Activated B cell treated with CpG ODN at 0.5 μM for 24 hours (primary cell): ENCODE data around the gene SLC1A5. TPM values are rescaled to one million over a fixed set of nuclear protein-coding genes. Genes with fewer than 3 reads are reported as not detected.

Experiments
- ATAC-seq: fragments of 200-7000 bp; cut with Tn5 transposase; one replicate; pipeline ENCODE4 v1.10.0; 2021; ENCODE audit warnings: low read depth, mild to moderate bottlenecking, moderate library complexity
- CTCF ChIA-PET: fragments of 350-600 bp; sonication (Branson Sonifier 250); formaldehyde crosslinking; loops from one replicate; lab custom pipeline; 2021; ENCODE audit warnings: antibody characterized with exemption; lab: Charles Lee
- POLR2A ChIA-PET: fragments of 350-600 bp; sonication (Branson Sonifier 250); formaldehyde crosslinking; loops from one replicate; lab custom pipeline; 2021; ENCODE audit warnings: antibody characterized with exemption; lab: Charles Lee
- DNase-seq: peaks from one replicate; pipeline ENCODE4 v3.0.0; 2022
- H3K27ac Mint-ChIP-seq: one replicate; pipeline ENCODE4 v1.8.0; 2020; ENCODE audit warnings: mixed read lengths
- H3K27me3 Mint-ChIP-seq: one replicate; pipeline ENCODE4 v1.8.0; 2021; ENCODE audit warnings: mixed read lengths
- H3K36me3 Mint-ChIP-seq: one replicate; pipeline ENCODE4 v1.8.0; 2021; ENCODE audit warnings: low read depth, mixed read lengths
- H3K4me1 Mint-ChIP-seq: one replicate; pipeline ENCODE4 v1.8.0; 2021; ENCODE audit warnings: mixed read lengths
- H3K4me3 Mint-ChIP-seq: one replicate; pipeline ENCODE4 v1.8.0; 2020; ENCODE audit warnings: mild to moderate bottlenecking, mixed read lengths
- H3K9me3 Mint-ChIP-seq: one replicate; pipeline ENCODE4 v1.8.0; 2020; ENCODE audit warnings: mixed read lengths
- intact Hi-C: fragments of 100-400 bp; cut with micrococcal nuclease; formaldehyde crosslinking; loops from one replicate; pipeline ENCODE4 v1.15.1; 2024
- total RNA-seq: library from RNA; stranded (reverse); gene quantifications from 2 replicates; pipeline ENCODE4 v1.2.3, GENCODE V29; 2022
- TF ChIP-seq, protein P1 (sequence below): fragments of 200-600 bp; IDR thresholded peaks from one replicate; pipeline ENCODE4 v1.8.0; 2022; ENCODE audit warnings: antibody characterized with exemption, mild to moderate bottlenecking

SLC1A5 gene
- total RNA-seq, 1 donor from 2014 or later: 77.9 TPM

DNA sequence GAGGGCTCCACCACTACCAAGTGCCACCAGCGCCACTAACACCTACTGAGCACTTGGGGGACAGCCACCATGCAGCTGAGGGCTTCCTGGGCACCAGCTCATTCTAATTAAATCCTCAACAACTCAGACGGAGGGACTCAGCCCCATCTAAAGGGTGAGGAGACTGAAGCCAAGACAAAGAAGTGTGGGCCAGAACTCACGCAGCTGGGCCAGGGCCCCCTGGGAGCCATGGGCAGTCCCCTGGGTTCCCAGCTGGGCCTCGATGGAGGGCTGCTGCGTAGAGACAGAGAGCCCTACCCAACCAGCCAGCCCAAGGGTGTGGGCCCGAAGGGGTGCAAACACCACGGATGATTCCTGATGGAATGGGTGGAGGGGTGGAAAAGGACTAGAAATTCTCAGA is 58.7 kb downstream of the SLC1A5 start:
- ATAC-seq: no peak
- H3K27ac Mint-ChIP-seq: no peak overlapping the region
- peaks cover 90% of the 10 kb centered on the region for H3K36me3 Mint-ChIP-seq

DNA sequence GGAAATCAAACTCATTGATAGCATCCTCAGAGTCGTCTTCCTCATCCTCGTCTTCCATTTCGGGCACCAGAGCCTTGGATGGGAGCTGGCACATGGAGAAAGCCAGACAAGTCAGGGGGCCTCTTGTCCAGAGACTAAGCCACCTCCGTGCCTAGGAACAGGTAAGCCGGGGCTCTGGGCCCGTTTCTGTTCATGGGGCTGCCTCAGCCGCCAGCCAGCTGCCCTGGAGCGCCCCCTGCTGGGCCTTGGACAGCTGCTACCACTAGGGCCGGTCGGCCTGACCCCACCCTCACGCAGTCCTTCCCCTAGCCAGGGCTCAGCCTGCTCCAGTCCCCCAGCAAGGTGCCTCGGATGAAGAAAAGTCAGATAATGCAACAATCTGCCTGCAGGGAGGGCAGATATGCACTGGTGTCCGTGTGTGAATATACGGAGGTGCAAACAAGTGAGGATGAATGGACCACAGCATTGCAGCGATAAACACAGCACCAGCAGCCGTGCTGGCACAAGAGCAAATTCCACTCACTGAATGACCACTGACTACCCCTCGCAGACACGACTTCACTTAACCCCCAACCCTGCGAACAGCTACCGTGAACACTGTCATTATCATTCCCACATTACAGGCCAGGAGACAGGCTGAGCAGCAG is 59.6 kb downstream of the SLC1A5 start:
- POLR2A ChIA-PET: interaction anchor here (0.6 to 3.8 kb wide), 8 partner anchors 10 to 67 kb away, joined by 3 to 27 read pairs (median 6); partner anchors contain the start of gene DACT3
- DNase-seq (peak; percentile 82), ATAC-seq (peak; percentile 97)
- TF ChIP-seq, protein P1, sequence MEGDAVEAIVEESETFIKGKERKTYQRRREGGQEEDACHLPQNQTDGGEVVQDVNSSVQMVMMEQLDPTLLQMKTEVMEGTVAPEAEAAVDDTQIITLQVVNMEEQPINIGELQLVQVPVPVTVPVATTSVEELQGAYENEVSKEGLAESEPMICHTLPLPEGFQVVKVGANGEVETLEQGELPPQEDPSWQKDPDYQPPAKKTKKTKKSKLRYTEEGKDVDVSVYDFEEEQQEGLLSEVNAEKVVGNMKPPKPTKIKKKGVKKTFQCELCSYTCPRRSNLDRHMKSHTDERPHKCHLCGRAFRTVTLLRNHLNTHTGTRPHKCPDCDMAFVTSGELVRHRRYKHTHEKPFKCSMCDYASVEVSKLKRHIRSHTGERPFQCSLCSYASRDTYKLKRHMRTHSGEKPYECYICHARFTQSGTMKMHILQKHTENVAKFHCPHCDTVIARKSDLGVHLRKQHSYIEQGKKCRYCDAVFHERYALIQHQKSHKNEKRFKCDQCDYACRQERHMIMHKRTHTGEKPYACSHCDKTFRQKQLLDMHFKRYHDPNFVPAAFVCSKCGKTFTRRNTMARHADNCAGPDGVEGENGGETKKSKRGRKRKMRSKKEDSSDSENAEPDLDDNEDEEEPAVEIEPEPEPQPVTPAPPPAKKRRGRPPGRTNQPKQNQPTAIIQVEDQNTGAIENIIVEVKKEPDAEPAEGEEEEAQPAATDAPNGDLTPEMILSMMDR: no peak
- H3K36me3 Mint-ChIP-seq: peaks cover 90% of the 10 kb centered on the region
- H3K4me3 Mint-ChIP-seq: no peak overlapping the region
- peaks cover 30% of the 10 kb centered on the region for H3K4me1 Mint-ChIP-seq
- H3K9me3 Mint-ChIP-seq: no peaks in the 10 kb centered on the region
- CTCF ChIA-PET: interaction anchor here (0.7 to 9.3 kb wide), 24 partner anchors 8 to 207 kb away, joined by 3 to 168 read pairs (median 5); partner anchors contain the start of genes DACT3 and PRKD2
- H3K27me3 Mint-ChIP-seq: no peaks in the 10 kb centered on the region
- intact Hi-C loops: loop anchor here (1.0 kb wide), 5 partner anchors 10 to 200 kb away; no protein-coding TSS in a partner anchor
- no peak overlapping the region for H3K27ac Mint-ChIP-seq

More for the DNA sequence above, 58.7 kb downstream of the SLC1A5 start:
- intact Hi-C loops: no loop called here
- POLR2A ChIA-PET: interaction anchor here (0.5 to 3.8 kb wide), 4 partner anchors 15 to 112 kb away, joined by 3 to 27 read pairs (median 11); no protein-coding TSS in a partner anchor
- Mint-ChIP-seq H3K9me3 (no peaks in the 10 kb centered on the region), H3K4me3 (no peak overlapping the region), H3K27me3 (no peaks in the 10 kb centered on the region), H3K4me1 (peaks cover 30% of the 10 kb centered on the region)
- TF ChIP-seq, protein P1: no peak
- CTCF ChIA-PET: interaction anchor here (1.2 to 9.3 kb wide), 11 partner anchors 14 to 127 kb away, joined by 3 to 168 read pairs (median 6); partner anchors contain the start of genes DACT3 and PRKD2
- DNase-seq: no peak

DNA sequence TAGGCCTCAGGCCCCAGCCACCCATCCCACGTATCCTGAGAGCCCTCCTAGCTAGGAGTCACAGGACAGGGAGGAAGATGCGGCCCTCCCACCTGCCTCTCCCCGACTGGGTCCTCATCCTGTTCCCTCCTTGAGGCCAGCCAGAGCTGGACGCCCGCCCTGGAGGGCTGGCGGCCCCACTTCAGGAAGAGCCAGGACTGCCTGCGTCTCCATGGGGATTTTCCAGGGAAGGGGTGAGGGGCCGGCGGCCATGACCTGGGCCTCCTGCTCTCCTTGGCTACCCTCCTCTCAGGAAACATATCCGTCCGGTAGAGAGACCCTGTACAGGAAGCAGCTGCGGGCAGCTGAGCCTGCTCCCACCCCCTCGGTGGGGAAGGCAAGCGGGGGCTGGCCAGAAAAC is 60.2 kb downstream of the SLC1A5 start:
- peaks cover 87% of the 10 kb centered on the region for H3K36me3 Mint-ChIP-seq
- POLR2A ChIA-PET: interaction anchor here (0.6 to 3.8 kb wide), 7 partner anchors 9 to 67 kb away, joined by 4 to 27 read pairs (median 6); partner anchors contain the start of gene DACT3
- no peak for ATAC-seq

DNA sequence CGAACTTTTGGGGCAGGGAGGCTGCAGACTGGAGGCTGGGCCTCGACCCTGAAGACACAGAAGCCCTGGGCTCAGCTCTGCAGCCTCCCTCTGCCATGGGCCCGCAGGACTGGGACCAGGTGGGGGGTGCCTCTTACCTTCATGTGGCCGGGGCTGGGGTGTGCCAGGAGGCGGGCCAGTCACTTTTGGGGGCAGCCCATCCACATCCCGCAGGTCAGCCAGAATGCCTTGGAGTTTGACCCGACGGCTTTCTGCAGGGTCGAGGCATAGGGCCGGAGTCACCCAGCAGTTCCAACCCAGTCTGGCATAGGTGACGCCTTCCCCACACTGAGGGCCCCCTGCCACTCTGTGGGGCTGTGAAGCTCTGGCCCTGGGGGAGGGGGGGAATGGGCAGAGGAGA is 60.6 kb downstream of the SLC1A5 start:
- ChIA-PET CTCF (interaction anchor here (0.8 to 9.3 kb wide), 16 partner anchors 8 to 206 kb away, joined by 3 to 168 read pairs (median 6); partner anchors contain the start of genes DACT3 and PRKD2), POLR2A (interaction anchor here (0.9 to 3.8 kb wide), 4 partner anchors 9 to 22 kb away, joined by 4 to 27 read pairs (median 8); no protein-coding TSS in a partner anchor)
- DNase-seq: no peak
- Mint-ChIP-seq H3K27ac (no peak overlapping the region), H3K4me1 (peaks cover 40% of the 10 kb centered on the region), H3K4me3 (no peak overlapping the region), H3K36me3 (peaks cover 82% of the 10 kb centered on the region), H3K27me3 (no peaks in the 10 kb centered on the region), H3K9me3 (no peaks in the 10 kb centered on the region)
- TF ChIP-seq, protein P1: no peak
- intact Hi-C loops: loop anchor here (1.0 kb wide), 5 partner anchors 8 to 198 kb away; no protein-coding TSS in a partner anchor
- ATAC-seq: no peak

More for the DNA sequence above, 60.2 kb downstream of the SLC1A5 start:
- no peaks in the 10 kb centered on the region for H3K27me3 Mint-ChIP-seq
- TF ChIP-seq, protein P1: no peak
- peaks cover 36% of the 10 kb centered on the region for H3K4me1 Mint-ChIP-seq
- no peaks in the 10 kb centered on the region for H3K9me3 Mint-ChIP-seq
- CTCF ChIA-PET: interaction anchor here (0.7 to 9.3 kb wide), 23 partner anchors 8 to 206 kb away, joined by 3 to 168 read pairs (median 5); partner anchors contain the start of genes DACT3 and PRKD2
- intact Hi-C loops: loop anchor here (1.0 kb wide), 5 partner anchors 9 to 199 kb away; no protein-coding TSS in a partner anchor
- H3K4me3 Mint-ChIP-seq: no peak overlapping the region
- no peak for DNase-seq
- H3K27ac Mint-ChIP-seq: no peak overlapping the region
